GM21786 (cell line): Measurements from ENCODE around the gene DLEC1.

Experiments used
- ATAC-seq: cut with Tn5 transposase; IDR thresholded peaks from one replicate; pipeline ENCODE4 v1.9.1; 2021; ENCODE audit not compliant: unreplicated experiment

The DLEC1 gene

GRCh38 chr3:38107911-38108648 is 69.1 kb downstream of the DLEC1 start:
- ATAC-seq, result no peak

- no peak for ATAC-seq
Observed at GRCh38 chr3:38108649-38109579, 69.9 kb downstream of the DLEC1 start.

- ATAC-seq, result no peak
Observed at GRCh38 chr3:38109580-38110313, 70.7 kb downstream of the DLEC1 start.

- ATAC-seq, result no peak
Observed at GRCh38 chr3:38110314-38111050, 71.5 kb downstream of the DLEC1 start.

- ATAC-seq, result no peak
Observed at GRCh38 chr3:38111201-38111600, 72.2 kb downstream of the DLEC1 start.

- ATAC-seq, result no peak
Observed at GRCh38 chr3:38111696-38112377, 72.8 kb downstream of the DLEC1 start.

- no peak for ATAC-seq
Observed at GRCh38 chr3:38112378-38112761, 73.4 kb downstream of the DLEC1 start.

- no peak for ATAC-seq
Observed at GRCh38 chr3:38114052-38114874, 75.3 kb downstream of the DLEC1 start.

GRCh38 chr3:38114875-38115644 is 76.1 kb downstream of the DLEC1 start:
- ATAC-seq, result no peak

GRCh38 chr3:38115645-38116427 is 76.8 kb downstream of the DLEC1 start:
- no peak for ATAC-seq

- no peak for ATAC-seq
Observed at GRCh38 chr3:38116471-38117162, 77.6 kb downstream of the DLEC1 start.

GRCh38 chr3:38117163-38117716 is 78.2 kb downstream of the DLEC1 start:
- ATAC-seq, result no peak

GRCh38 chr3:38117748-38118420 is 78.9 kb downstream of the DLEC1 start:
- peak; percentile 69 for ATAC-seq

- ATAC-seq, result no peak
Observed at GRCh38 chr3:38118421-38119247, 79.6 kb downstream of the DLEC1 start.

- no peak for ATAC-seq
Observed at GRCh38 chr3:38119248-38119544, 80.2 kb downstream of the DLEC1 start.
